Fibroblast of lung (primary cell): ENCODE measurements around the gene GRSF1. TPM values are rescaled to one million over a fixed set of nuclear protein-coding genes. Genes with fewer than 3 reads are reported as not detected.

ENCODE experiments used
- DNase-seq, 2 donors: peaks; one replicate each; pipeline versions ENCODE4 v3.0.0 to v3.0.0-alpha.2; 2010; ENCODE audit warnings: low read depth in 2 of 2
- H2AFZ ChIP-seq: 2 replicates; pipeline ENCODE4 v1.5.1; 2012; ENCODE audit warnings: low read length, control low read depth, inconsistent platforms
- H3K27ac ChIP-seq: 2 replicates; pipeline ENCODE4 v1.5.1; 2011; ENCODE audit warnings: low read length, control low read depth; ENCODE audit not compliant: insufficient read depth
- H3K27me3 ChIP-seq: 2 replicates; pipeline ENCODE4 v1.5.1; 2011; ENCODE audit warnings: mild to moderate bottlenecking, low read length; ENCODE audit not compliant: control insufficient read depth, insufficient read depth
- H3K36me3 ChIP-seq: 2 replicates; pipeline ENCODE4 v1.5.1; 2011; ENCODE audit warnings: low read length; ENCODE audit not compliant: control insufficient read depth, insufficient read depth
- H3K4me1 ChIP-seq: 2 replicates; pipeline ENCODE4 v1.5.1; 2011; ENCODE audit warnings: low read length; ENCODE audit not compliant: control insufficient read depth, insufficient read depth; ENCODE audit errors: extremely low read depth
- H3K4me2 ChIP-seq: 2 replicates; pipeline ENCODE4 v1.5.1; 2011; ENCODE audit warnings: low read length, control low read depth; ENCODE audit not compliant: insufficient read depth; ENCODE audit errors: extremely low read depth
- H3K4me3 ChIP-seq, 4 experiments: fragments of 200-600 bp in 1 of 4; sonication (generic) in 1 of 4; replicated peaks in 1 of 4; 2 replicates each; pipeline ENCODE4 v1.5.1; 2011 to 2016; ENCODE audit warnings: low read length in 4 of 4, low read depth in 3 of 4, mild to moderate bottlenecking in 3 of 4, control low read depth in 2 of 4, inconsistent platforms in 1 of 4, mixed read lengths in 1 of 4; ENCODE audit not compliant: insufficient read depth in 1 of 4; ENCODE audit errors: control extremely low read depth in 1 of 4
- H3K79me2 ChIP-seq: 2 replicates; pipeline ENCODE4 v1.5.1; 2012; ENCODE audit warnings: mild to moderate bottlenecking, low read length, inconsistent platforms; ENCODE audit not compliant: control insufficient read depth, insufficient read depth
- H3K9ac ChIP-seq: 2 replicates; pipeline ENCODE4 v1.5.1; 2011; ENCODE audit warnings: mild to moderate bottlenecking, low read length, control low read depth; ENCODE audit not compliant: insufficient read depth
- H3K9me3 ChIP-seq: 2 replicates; pipeline ENCODE4 v1.5.1; 2012; ENCODE audit warnings: low read depth, low read length; ENCODE audit not compliant: control insufficient read depth, insufficient read depth
- H4K20me1 ChIP-seq: 2 replicates; pipeline ENCODE4 v1.5.1; 2011; ENCODE audit warnings: low read length; ENCODE audit not compliant: control insufficient read depth, insufficient read depth; ENCODE audit errors: extremely low read depth
- EZH2 ChIP-seq: IDR thresholded peaks from 2 replicates; pipeline ENCODE4 v1.5.1; 2012; ENCODE audit warnings: low read length, control low read depth, mild to moderate bottlenecking; ENCODE audit errors: missing control alignments
- polyA plus RNA-seq, 2 donors: library from polyadenylated mRNA; depleted of rRNA in 1 of 2; stranded (reverse) in 1 of 2; unstranded in 1 of 2; fragments of >200 nt; gene quantifications; 2 replicates each; pipeline ENCODE4 v1.2.1, GENCODE V29; 2011 to 2012; ENCODE audit warnings: missing spikeins in 1 of 2
- total RNA-seq: library from RNA; depleted of rRNA; stranded (reverse); fragments of >200 nt; gene quantifications from 2 replicates; pipeline ENCODE4 v1.2.1, GENCODE V29; 2014
- TF ChIP-seq, protein P1 (sequence below), 2 donors: IDR thresholded peaks in 1 of 2; conservative IDR thresholded peaks in 1 of 2; 1 replicate in 1 of 2; 2 replicates in 1 of 2; pipeline ENCODE4 v1.5.1; 2011 to 2012; ENCODE audit warnings: low read length in 2 of 2, control low read depth in 1 of 2, inconsistent platforms in 1 of 2, low read depth in 1 of 2, mild to moderate bottlenecking in 1 of 2

GRSF1 gene
- total and polyA plus RNA-seq, 2 donors (not counting 1 experiment from before 2014, with no cell fraction given): 73.3 to 101 TPM

DNA sequence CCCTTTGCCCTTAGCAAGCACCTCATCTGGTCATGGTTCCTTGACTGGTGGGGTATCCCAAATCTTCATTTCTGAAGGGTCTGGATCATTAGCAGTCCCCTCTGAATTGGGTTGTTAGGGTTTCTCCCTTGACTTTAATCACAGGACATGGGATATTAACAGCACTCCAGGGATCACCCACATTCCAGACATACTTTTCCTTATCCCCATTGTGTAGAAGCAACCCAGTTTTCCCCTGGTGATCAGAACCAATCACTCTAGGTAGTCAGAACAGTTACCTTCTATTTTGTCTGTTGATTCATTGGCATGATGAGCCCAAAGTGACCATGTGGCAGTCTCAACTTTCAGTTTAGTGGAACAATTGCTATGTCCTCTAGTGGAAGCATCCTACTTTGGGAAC is 29.1 kb upstream of the GRSF1 start:
- Histone ChIP-seq H3K27ac (no peak overlapping the region), H3K27me3 (no peaks in the 10 kb centered on the region), H3K4me2 (no peak overlapping the region), H3K79me2 (no peaks in the 10 kb centered on the region), H3K9me3 (no peaks in the 10 kb centered on the region), H3K36me3 (no peaks in the 10 kb centered on the region), H2AFZ (no peak overlapping the region), H3K4me3 (no peak overlapping the region), H3K9ac (no peak overlapping the region), H4K20me1 (no peaks in the 10 kb centered on the region), H3K4me1 (no peaks in the 10 kb centered on the region)
- no peak for TF ChIP-seq EZH2
- TF ChIP-seq, protein P1, sequence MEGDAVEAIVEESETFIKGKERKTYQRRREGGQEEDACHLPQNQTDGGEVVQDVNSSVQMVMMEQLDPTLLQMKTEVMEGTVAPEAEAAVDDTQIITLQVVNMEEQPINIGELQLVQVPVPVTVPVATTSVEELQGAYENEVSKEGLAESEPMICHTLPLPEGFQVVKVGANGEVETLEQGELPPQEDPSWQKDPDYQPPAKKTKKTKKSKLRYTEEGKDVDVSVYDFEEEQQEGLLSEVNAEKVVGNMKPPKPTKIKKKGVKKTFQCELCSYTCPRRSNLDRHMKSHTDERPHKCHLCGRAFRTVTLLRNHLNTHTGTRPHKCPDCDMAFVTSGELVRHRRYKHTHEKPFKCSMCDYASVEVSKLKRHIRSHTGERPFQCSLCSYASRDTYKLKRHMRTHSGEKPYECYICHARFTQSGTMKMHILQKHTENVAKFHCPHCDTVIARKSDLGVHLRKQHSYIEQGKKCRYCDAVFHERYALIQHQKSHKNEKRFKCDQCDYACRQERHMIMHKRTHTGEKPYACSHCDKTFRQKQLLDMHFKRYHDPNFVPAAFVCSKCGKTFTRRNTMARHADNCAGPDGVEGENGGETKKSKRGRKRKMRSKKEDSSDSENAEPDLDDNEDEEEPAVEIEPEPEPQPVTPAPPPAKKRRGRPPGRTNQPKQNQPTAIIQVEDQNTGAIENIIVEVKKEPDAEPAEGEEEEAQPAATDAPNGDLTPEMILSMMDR (conservative IDR thresholded peaks at IDR 0.05 in 1 of 2, IDR thresholded peaks at IDR 0.05 in 1 of 2; ENCODE audit: low read depth in 1 of 2, low read length in 2 of 2): no peak
- no peak for DNase-seq

DNA sequence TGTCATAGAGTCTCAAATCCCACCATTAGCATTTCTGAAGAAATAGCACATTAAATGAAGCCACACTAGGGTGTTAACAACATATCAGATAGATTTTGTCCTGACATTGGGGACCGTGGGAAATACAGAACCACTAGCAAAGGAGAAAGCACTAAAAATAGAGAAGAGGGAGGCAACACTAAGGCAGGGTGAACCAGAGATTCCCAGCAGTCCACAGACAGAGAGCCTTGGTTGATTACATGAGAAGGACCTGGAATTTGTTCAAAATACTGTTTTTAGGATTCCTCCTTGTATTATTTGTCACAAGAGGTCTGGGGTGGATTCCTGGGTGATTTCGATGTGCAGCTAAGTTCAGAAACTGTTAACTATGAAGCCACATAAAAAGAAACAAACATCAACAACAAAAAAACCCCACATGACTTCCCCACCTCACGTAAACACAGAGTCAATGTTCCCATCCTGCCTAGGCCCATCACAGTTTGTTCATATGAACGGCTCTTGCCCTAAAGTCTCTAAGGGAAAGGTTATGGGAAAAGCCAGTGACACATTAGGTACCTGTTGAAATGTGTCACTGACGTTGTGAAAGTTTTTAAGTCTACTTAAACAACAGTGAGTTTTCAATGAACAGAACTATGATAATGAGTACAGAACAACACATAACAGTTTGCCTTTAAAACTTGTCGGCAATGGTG is 23.6 kb upstream of the GRSF1 start:
- Histone ChIP-seq H3K9ac (no peak overlapping the region), H4K20me1 (no peaks in the 10 kb centered on the region), H3K4me3 (no peak overlapping the region), H3K27me3 (no peaks in the 10 kb centered on the region), H3K79me2 (no peaks in the 10 kb centered on the region), H3K27ac (no peak overlapping the region), H3K9me3 (no peaks in the 10 kb centered on the region), H2AFZ (no peak overlapping the region), H3K4me2 (no peak overlapping the region), H3K36me3 (no peaks in the 10 kb centered on the region), H3K4me1 (no peaks in the 10 kb centered on the region)
- no peak for TF ChIP-seq EZH2
- TF ChIP-seq, protein P1 (conservative IDR thresholded peaks at IDR 0.05 in 1 of 2, IDR thresholded peaks at IDR 0.05 in 1 of 2; ENCODE audit: low read depth in 1 of 2, low read length in 2 of 2): no peak
- DNase-seq: no peak

DNA sequence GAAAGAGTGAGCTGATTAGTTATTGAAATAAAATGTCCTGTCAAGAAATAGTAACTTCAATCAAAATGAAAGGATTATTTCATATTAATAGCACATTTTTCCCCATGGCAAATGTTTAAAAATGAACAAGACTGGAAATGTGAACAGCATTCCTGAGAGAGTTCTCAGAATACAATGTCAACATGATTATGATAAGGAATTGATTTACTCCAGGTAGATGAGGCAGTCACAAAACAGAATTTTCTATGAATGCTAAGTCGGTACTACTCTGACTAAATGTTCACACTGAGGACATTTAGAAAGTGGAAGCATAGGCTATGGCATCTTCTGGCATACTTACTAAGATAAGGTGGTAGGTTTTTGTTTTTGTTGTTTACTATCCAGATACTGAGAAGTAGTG is 19.4 kb upstream of the GRSF1 start:
- Histone ChIP-seq H3K4me3 (no peak overlapping the region), H3K4me1 (no peaks in the 10 kb centered on the region), H3K79me2 (no peaks in the 10 kb centered on the region), H3K9me3 (no peaks in the 10 kb centered on the region), H2AFZ (no peak overlapping the region), H3K9ac (no peak overlapping the region), H3K4me2 (no peak overlapping the region), H3K27ac (no peak overlapping the region), H3K27me3 (no peaks in the 10 kb centered on the region), H3K36me3 (no peaks in the 10 kb centered on the region), H4K20me1 (no peaks in the 10 kb centered on the region)
- DNase-seq: no peak
- TF ChIP-seq, protein P1 (conservative IDR thresholded peaks at IDR 0.05 in 1 of 2, IDR thresholded peaks at IDR 0.05 in 1 of 2; ENCODE audit: low read depth in 1 of 2, low read length in 2 of 2): no peak
- TF ChIP-seq EZH2: no peak
